ENCODE measurements around the gene EVL.
A peak's percentile ranks its signal among the peaks of the same experiment; 100 is the strongest.

The EVL gene

GRCh38 chr14:100065942-100066574 lies 836 bp downstream of the EVL start:
- no peak overlapping the region for H3K4me3 ChIP-seq (replicated peaks in 1 of 2; ENCODE audit: low read depth in 2 of 2, low read length in 2 of 2)
- TF ChIP-seq CTCF (IDR thresholded peaks at IDR 0.05; ENCODE audit: low read depth, low read length), result no peak
- DNase-seq (ENCODE audit: low read depth in 2 of 2), result peak in 1 of 2 donors; percentile 24

- no peak for DNase-seq (ENCODE audit: low read depth in 2 of 2)
These were observed 1.7 kb downstream of the EVL start for GRCh38 chr14:100066962-100067361.

GRCh38 chr14:100067481-100067880 lies 2.3 kb downstream of the EVL start:
- DNase-seq (ENCODE audit: low read depth in 2 of 2), result no peak

More at GRCh38 chr14:100066962-100067361, 1.7 kb downstream of the EVL start:
- TF ChIP-seq CTCF (IDR thresholded peaks at IDR 0.05; ENCODE audit: low read depth, low read length), result no peak
- H3K4me3 ChIP-seq (replicated peaks in 1 of 2; ENCODE audit: low read depth in 2 of 2, low read length in 2 of 2), result no peak overlapping the region

GRCh38 chr14:100067971-100068959 lies 3.0 kb downstream of the EVL start:
- DNase-seq (ENCODE audit: low read depth in 2 of 2), result peak; percentile 39 to 55
- TF ChIP-seq CTCF (IDR thresholded peaks at IDR 0.05; ENCODE audit: low read depth, low read length), result no peak
- H3K4me3 ChIP-seq (replicated peaks in 1 of 2; ENCODE audit: low read depth in 2 of 2, low read length in 2 of 2), result no peak overlapping the region

More at GRCh38 chr14:100067481-100067880, 2.3 kb downstream of the EVL start:
- no peak overlapping the region for H3K4me3 ChIP-seq (replicated peaks in 1 of 2; ENCODE audit: low read depth in 2 of 2, low read length in 2 of 2)
- TF ChIP-seq CTCF (IDR thresholded peaks at IDR 0.05; ENCODE audit: low read depth, low read length), result no peak

GRCh38 chr14:100069161-100069800 lies 4.1 kb downstream of the EVL start:
- no peak overlapping the region for H3K4me3 ChIP-seq (replicated peaks in 1 of 2; ENCODE audit: low read depth in 2 of 2, low read length in 2 of 2)

More at GRCh38 chr14:100069161-100069800, 4.1 kb downstream of the EVL start:
- no peak for TF ChIP-seq CTCF (IDR thresholded peaks at IDR 0.05; ENCODE audit: low read depth, low read length)
- DNase-seq (ENCODE audit: low read depth in 2 of 2), result no peak

All from cardiac fibroblast (primary cell).